Measurements from ENCODE around the gene CDK5RAP1.
"Not testable (repeated sequence)": the region's sequence is repeated elsewhere in the genome, so short reads cannot be mapped to it uniquely, and the experiment has no call there.

The CDK5RAP1 gene

DNA sequence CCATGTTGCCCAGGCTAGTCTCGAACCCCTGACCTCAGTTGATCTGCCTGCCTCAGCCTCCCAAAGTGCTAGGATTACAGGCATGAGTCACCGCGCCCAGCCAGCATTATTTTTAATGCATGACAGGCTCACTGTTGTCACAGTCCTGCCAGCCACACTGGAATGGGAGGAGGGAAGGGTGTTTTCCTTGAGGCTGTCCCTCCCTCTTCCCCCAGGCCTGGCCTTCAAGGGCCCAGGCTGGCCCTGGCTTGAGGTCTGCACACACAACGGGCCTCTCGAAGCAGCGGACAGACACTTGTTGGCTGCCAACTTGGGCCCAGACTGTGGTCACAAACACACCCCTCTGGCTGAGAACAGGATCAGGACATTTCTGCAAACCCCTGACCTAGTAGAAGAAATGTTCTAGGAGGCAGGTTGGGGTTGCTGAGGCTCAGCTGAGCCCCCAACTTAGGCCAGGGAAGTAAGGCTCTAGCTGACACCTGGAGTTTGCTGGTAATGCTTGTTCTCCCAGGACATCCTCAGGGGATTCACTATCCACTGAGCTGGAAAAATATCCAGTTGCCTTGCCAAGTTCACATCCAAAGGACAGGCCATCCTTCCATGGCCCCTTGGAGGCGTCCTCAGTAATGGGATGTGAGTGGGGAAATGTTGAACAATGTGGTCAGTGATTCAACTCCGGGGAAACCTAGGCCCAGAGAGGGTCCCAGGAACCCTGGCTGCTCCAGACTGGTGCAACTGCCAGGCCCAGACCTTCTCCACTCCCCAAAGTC, 32.3 kb upstream of the CDK5RAP1 start:
- no peaks in the 10 kb centered on the region for H3F3A ChIP-seq (ENCODE audit: control insufficient read depth, insufficient read depth)
- no peaks in the 10 kb centered on the region for H4K20me1 ChIP-seq (ENCODE audit: control insufficient read depth, insufficient read depth, low read depth, low read length)
- H3K4me1 ChIP-seq (ENCODE audit: control insufficient read depth, low read length) = peaks cover 9% of the 10 kb centered on the region
- no peaks in the 10 kb centered on the region for H3K9me2 ChIP-seq (replicated peaks; ENCODE audit: control insufficient read depth, low read length)
- H3K4me3 ChIP-seq (ENCODE audit: low read length) = no peak overlapping the region
- no peaks in the 10 kb centered on the region for H3K27me3 ChIP-seq (ENCODE audit: control insufficient read depth, low read length)
- TF ChIP-seq, protein P1, sequence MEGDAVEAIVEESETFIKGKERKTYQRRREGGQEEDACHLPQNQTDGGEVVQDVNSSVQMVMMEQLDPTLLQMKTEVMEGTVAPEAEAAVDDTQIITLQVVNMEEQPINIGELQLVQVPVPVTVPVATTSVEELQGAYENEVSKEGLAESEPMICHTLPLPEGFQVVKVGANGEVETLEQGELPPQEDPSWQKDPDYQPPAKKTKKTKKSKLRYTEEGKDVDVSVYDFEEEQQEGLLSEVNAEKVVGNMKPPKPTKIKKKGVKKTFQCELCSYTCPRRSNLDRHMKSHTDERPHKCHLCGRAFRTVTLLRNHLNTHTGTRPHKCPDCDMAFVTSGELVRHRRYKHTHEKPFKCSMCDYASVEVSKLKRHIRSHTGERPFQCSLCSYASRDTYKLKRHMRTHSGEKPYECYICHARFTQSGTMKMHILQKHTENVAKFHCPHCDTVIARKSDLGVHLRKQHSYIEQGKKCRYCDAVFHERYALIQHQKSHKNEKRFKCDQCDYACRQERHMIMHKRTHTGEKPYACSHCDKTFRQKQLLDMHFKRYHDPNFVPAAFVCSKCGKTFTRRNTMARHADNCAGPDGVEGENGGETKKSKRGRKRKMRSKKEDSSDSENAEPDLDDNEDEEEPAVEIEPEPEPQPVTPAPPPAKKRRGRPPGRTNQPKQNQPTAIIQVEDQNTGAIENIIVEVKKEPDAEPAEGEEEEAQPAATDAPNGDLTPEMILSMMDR (IDR thresholded peaks at IDR 0.05; ENCODE audit: low read depth, low read length, poor library complexity, severe bottlenecking) = no peak
- no peak for TF ChIP-seq EZH2phosphoT487 (IDR thresholded peaks at IDR 0.05; ENCODE audit: borderline replicate concordance, low read length)
- H3K9me3 ChIP-seq (ENCODE audit: control insufficient read depth, insufficient read depth, low read length) = no peaks in the 10 kb centered on the region
- H3K27ac ChIP-seq (ENCODE audit: low read depth, low read length) = no peak overlapping the region
- H3K4me2 ChIP-seq (ENCODE audit: low read length) = no peak overlapping the region
- H3K36me3 ChIP-seq (ENCODE audit: control insufficient read depth, low read length) = no peaks in the 10 kb centered on the region
- H3K79me2 ChIP-seq (ENCODE audit: control insufficient read depth, low read length) = no peaks in the 10 kb centered on the region

GRCh38 chr20:33431797-33432381, 30.6 kb upstream of the CDK5RAP1 start:
- Histone ChIP-seq H4K20me1 (ENCODE audit: control insufficient read depth, insufficient read depth, low read depth, low read length) (no peaks in the 10 kb centered on the region), H3K9me2 (replicated peaks; ENCODE audit: control insufficient read depth, low read length) (no peaks in the 10 kb centered on the region), H3K79me2 (ENCODE audit: control insufficient read depth, low read length) (no peaks in the 10 kb centered on the region), H3K36me3 (ENCODE audit: control insufficient read depth, low read length) (no peaks in the 10 kb centered on the region), H3K9me3 (ENCODE audit: control insufficient read depth, insufficient read depth, low read length) (no peaks in the 10 kb centered on the region), H3F3A (ENCODE audit: control insufficient read depth, insufficient read depth) (no peaks in the 10 kb centered on the region), H3K4me1 (ENCODE audit: control insufficient read depth, low read length) (no peaks in the 10 kb centered on the region), H3K4me2 (ENCODE audit: low read length) (no peak overlapping the region), H3K27ac (ENCODE audit: low read depth, low read length) (no peak overlapping the region), H3K27me3 (ENCODE audit: control insufficient read depth, low read length) (no peaks in the 10 kb centered on the region), H3K4me3 (ENCODE audit: low read length) (no peak overlapping the region)
- TF ChIP-seq, protein P1 (IDR thresholded peaks at IDR 0.05; ENCODE audit: low read depth, low read length, poor library complexity, severe bottlenecking) = no peak
- TF ChIP-seq EZH2phosphoT487 (IDR thresholded peaks at IDR 0.05; ENCODE audit: borderline replicate concordance, low read length) = no peak

GRCh38 chr20:33423875-33424274, 22.6 kb upstream of the CDK5RAP1 start:
- not testable (repeated sequence) for H3K4me3 ChIP-seq (ENCODE audit: low read length); H3K27ac ChIP-seq (ENCODE audit: low read depth, low read length); H3K4me1 ChIP-seq (ENCODE audit: control insufficient read depth, low read length); H3K4me2 ChIP-seq (ENCODE audit: low read length); H3K9me2 ChIP-seq (replicated peaks; ENCODE audit: control insufficient read depth, low read length); H3F3A ChIP-seq (ENCODE audit: control insufficient read depth, insufficient read depth); H3K27me3 ChIP-seq (ENCODE audit: control insufficient read depth, low read length); H4K20me1 ChIP-seq (ENCODE audit: control insufficient read depth, insufficient read depth, low read depth, low read length); H3K9me3 ChIP-seq (ENCODE audit: control insufficient read depth, insufficient read depth, low read length); H3K79me2 ChIP-seq (ENCODE audit: control insufficient read depth, low read length); H3K36me3 ChIP-seq (ENCODE audit: control insufficient read depth, low read length)

DNA sequence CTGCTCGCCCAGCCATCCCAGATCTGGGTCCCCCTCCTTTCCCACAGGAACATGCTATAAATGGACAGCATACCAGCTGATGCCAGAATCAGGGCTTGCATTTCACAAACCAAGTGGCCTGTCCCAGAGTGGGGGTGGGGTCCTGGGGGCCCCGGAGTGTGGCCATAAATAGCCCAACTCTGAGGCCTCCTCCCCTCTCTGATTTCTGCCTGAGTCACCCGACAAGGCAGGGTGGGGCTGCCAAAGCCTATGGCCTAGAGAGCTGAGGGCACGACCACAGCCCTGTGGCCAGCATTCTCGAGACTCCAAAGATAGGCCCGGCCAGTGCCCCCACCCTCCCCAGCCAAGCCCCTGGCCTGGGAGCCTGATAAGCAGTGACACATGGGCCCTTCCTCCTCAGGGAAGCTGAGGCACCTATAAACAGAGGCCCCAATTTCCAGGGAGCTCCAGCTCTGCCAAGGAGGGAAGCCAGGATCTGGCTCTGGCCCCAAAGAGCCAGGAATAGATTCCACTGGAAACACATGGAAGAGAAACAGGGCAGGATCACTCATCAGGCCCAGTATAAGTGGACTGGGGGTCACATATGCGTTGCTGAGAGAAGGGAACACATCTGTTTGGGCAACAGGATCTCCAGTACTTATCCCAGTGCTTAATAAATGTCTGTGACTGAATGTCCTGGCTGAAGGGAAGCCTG, 22.0 kb upstream of the CDK5RAP1 start:
- Histone ChIP-seq H3K4me1 (ENCODE audit: control insufficient read depth, low read length) (peaks cover 3% of the 10 kb centered on the region; the same call in 1 of the 2 replicates), H3K4me3 (ENCODE audit: low read length) (no peak overlapping the region), H3K79me2 (ENCODE audit: control insufficient read depth, low read length) (no peaks in the 10 kb centered on the region), H3K4me2 (ENCODE audit: low read length) (no peak overlapping the region), H3K27ac (ENCODE audit: low read depth, low read length) (no peak overlapping the region), H3K36me3 (ENCODE audit: control insufficient read depth, low read length) (no peaks in the 10 kb centered on the region), H3K27me3 (ENCODE audit: control insufficient read depth, low read length) (no peaks in the 10 kb centered on the region), H4K20me1 (ENCODE audit: control insufficient read depth, insufficient read depth, low read depth, low read length) (no peaks in the 10 kb centered on the region), H3K9me2 (replicated peaks; ENCODE audit: control insufficient read depth, low read length) (no peaks in the 10 kb centered on the region), H3K9me3 (ENCODE audit: control insufficient read depth, insufficient read depth, low read length) (no peaks in the 10 kb centered on the region), H3F3A (ENCODE audit: control insufficient read depth, insufficient read depth) (no peaks in the 10 kb centered on the region)
- TF ChIP-seq EZH2phosphoT487 (IDR thresholded peaks at IDR 0.05; ENCODE audit: borderline replicate concordance, low read length) = no peak
- TF ChIP-seq, protein P1 (IDR thresholded peaks at IDR 0.05; ENCODE audit: low read depth, low read length, poor library complexity, severe bottlenecking) = no peak
